Activated T-cell treated with anti-CD3 and anti-CD28 coated beads for 24 hours (primary cell): Measurements from ENCODE around the gene STK36.
A peak's percentile ranks its signal among the peaks of the same experiment; 100 is the strongest.
"Not testable (repeated sequence)": the region's sequence is repeated elsewhere in the genome, so short reads cannot be mapped to it uniquely, and the experiment has no call there.

Experiments
- DNase-seq: peaks from one replicate; pipeline ENCODE4 v3.0.0-alpha.2; 2020; ENCODE audit warnings: low read depth

STK36 gene

GRCh38 chr2:218659988-218660358 lies 11.9 kb upstream of the STK36 start:
- no peak for DNase-seq

- DNase-seq, result no peak
These were observed 9.5 kb upstream of the STK36 start for GRCh38 chr2:218662377-218662776.

GRCh38 chr2:218662827-218663226 lies 9.1 kb upstream of the STK36 start:
- DNase-seq, result no peak

- DNase-seq, result no peak
These were observed 8.0 kb upstream of the STK36 start for GRCh38 chr2:218663901-218664300.

- no peak for DNase-seq
These were observed 7.2 kb upstream of the STK36 start for GRCh38 chr2:218664653-218665052.

GRCh38 chr2:218671097-218671653 lies 711 bp upstream of the STK36 start:
- DNase-seq, result no peak

GRCh38 chr2:218679119-218679518 lies 7.2 kb downstream of the STK36 start:
- no peak for DNase-seq

- no peak for DNase-seq
These were observed 8.2 kb downstream of the STK36 start for GRCh38 chr2:218680061-218680460.

GRCh38 chr2:218687400-218688060 lies 15.6 kb downstream of the STK36 start:
- not testable (repeated sequence) for DNase-seq

GRCh38 chr2:218691234-218691633 lies 19.3 kb downstream of the STK36 start:
- DNase-seq, result no peak

- DNase-seq, result no peak
These were observed 22.7 kb downstream of the STK36 start for GRCh38 chr2:218694405-218695145.

GRCh38 chr2:218698885-218699284 lies 27.0 kb downstream of the STK36 start:
- DNase-seq, result no peak

- no peak for DNase-seq
These were observed 29.9 kb downstream of the STK36 start for GRCh38 chr2:218701806-218702205.

- no peak for DNase-seq
These were observed 31.5 kb downstream of the STK36 start for GRCh38 chr2:218703341-218703740.

GRCh38 chr2:218708086-218708485 lies 36.2 kb downstream of the STK36 start:
- DNase-seq, result no peak

GRCh38 chr2:218709908-218710307 lies 38.0 kb downstream of the STK36 start:
- DNase-seq, result no peak

GRCh38 chr2:218710334-218710686 lies 38.4 kb downstream of the STK36 start:
- DNase-seq, result no peak

- DNase-seq, result peak; percentile 97
These were observed 39.0 kb downstream of the STK36 start, which contains the start of gene TTLL4 for GRCh38 chr2:218710687-218711549. TTLL4 (plus strand) TSS chr2:218710835; CDS start chr2:218737677, 26,842 bp downstream.

- no peak for DNase-seq
These were observed 39.7 kb downstream of the STK36 start for GRCh38 chr2:218711550-218711929.

GRCh38 chr2:218713922-218714321 lies 42.0 kb downstream of the STK36 start:
- DNase-seq, result no peak

GRCh38 chr2:218716070-218716469 lies 44.2 kb downstream of the STK36 start:
- DNase-seq, result no peak

- no peak for DNase-seq
These were observed 45.4 kb downstream of the STK36 start for GRCh38 chr2:218717262-218717661.

GRCh38 chr2:218718058-218718457 lies 46.2 kb downstream of the STK36 start:
- no peak for DNase-seq
